GM18511 (cell line): ENCODE measurements around the gene JARID2.

Experiments used
- ATAC-seq: cut with Tn5 transposase; IDR thresholded peaks from one replicate; pipeline ENCODE4 v1.9.1; 2021; ENCODE audit warnings: mild to moderate bottlenecking, moderate library complexity; ENCODE audit not compliant: unreplicated experiment

The JARID2 gene

DNA sequence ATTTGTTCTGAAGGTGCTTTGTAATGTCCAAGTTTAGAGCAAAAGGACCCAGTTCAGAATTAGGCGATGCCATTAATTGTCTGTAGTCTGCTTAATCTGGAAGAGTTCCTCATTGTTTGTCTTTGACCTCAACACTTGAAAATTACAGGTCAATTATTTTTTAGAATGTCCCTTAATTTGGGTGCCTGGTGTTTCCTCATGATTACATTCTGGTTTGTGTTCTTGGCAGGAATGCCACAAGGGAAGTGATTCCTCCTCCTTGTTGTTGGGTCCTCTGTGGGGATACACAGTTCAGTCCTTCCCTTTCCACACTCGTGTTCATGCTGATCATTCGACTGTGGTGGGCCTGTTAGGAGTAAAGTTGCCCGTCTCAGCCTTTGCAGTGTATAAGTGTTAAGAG is 207.3 kb downstream of the JARID2 start:
- ATAC-seq = no peak

DNA sequence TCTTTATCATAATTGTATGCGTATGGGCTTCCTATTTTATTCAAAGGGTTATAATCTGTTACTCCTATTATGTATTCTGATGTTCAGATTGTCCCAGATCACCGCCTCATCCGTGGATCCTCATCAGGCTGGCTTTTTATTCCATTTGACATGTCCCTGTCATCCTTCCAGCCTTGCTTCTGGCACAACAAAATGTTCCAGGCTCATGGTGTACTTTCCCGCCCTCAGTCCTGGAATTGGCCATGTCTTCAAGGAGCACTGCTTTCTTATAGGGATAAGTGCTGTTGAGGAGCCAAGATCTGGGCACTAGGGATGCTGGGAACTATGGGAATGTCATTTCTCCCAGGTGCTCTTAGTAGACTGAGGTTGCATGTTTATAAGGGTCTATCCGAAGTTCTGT is 207.8 kb downstream of the JARID2 start:
- no peak for ATAC-seq

DNA sequence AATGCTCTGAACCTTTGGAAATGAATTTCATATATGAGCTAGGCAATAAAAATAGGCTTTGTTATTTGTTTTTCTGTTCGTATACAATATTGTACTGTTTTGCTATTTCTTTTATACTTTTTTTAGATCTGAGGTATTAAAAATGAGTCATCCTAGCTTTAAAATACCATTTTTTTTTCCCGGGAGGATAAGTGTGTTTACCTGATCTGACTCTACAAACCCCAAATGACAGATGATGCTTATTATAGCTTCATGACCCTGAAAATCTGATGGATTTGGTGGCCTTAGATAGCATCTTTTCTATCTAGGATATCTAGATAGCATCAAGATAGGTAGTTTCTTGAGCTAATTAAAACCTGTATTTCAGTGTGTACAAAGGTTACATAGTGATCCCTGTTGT is 210.6 kb downstream of the JARID2 start:
- ATAC-seq = no peak

DNA sequence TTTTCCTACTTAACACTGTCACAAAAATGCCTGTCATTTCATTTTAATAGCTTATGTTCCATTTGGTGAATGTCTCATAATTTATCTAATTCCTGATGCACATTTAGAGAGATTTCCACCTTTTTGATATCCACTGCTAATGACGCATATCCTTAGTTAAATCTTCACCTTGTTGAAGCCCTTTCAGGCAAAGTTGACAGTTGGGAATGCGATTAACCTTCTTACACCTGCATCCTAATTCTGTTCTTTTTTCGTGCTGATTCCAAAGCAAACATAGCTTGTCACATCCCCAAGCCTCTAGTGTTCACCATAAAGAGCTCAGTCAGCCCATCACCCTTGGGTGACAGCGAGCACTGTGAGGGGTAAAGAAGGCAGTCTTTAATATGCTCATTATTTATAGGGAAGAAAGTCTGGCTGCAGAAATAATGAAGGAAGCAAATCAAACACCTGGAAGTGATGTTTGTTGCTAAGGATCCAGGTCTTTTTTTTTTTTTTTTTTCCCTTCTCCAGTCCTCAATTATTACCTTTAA is 211.3 kb downstream of the JARID2 start:
- ATAC-seq = no peak

DNA sequence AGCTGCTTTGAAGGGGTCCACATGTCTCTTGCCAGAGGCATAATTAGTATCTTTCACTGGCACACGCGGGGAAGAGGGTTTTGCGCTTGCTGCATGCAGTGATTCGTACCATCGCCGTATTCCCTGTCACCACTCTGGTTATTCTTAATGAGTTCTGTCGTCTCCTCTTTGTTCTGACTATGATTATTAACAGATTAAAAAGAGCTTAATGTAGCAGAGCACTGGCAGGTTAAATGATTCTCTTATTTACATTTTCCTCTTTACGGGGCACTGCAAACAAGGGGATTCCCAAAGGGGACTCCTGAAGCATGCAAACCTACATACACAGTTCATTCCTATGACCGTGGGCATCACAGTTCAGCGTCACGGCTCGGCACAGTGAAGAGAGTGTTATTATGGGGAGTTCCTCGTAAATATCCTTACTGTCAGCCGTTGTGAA is 212.2 kb downstream of the JARID2 start:
- peak; percentile 63 for ATAC-seq

DNA sequence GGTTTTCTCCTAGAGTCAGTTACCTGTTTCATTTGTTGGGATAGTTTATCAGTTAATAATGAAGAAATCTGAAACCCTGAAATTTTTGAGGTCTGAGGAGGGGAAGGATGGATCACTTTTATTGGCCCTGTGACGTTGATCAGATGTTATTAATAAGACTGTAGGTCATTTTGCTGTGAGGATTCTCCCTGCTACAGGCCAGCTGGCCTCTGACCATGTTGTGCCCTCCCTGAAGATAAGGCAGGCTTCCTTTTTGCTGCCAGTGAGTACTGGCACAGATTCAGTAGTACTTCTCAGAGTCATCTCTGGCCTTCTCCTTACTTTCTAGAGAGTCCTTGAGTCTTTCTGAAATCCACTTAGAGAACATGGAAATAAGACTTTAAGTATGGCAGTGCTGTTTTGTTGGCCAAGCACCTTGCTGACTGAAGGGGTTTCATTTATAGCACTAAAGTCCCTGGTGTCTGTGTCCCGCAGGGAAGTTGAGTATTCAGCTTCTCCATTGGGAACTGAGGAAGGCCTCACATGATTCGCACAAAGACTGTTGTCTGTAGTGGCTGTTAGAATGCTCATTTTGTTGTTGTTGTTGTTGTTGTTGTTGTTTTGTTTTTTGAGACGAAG is 214.3 kb downstream of the JARID2 start:
- ATAC-seq = no peak

DNA sequence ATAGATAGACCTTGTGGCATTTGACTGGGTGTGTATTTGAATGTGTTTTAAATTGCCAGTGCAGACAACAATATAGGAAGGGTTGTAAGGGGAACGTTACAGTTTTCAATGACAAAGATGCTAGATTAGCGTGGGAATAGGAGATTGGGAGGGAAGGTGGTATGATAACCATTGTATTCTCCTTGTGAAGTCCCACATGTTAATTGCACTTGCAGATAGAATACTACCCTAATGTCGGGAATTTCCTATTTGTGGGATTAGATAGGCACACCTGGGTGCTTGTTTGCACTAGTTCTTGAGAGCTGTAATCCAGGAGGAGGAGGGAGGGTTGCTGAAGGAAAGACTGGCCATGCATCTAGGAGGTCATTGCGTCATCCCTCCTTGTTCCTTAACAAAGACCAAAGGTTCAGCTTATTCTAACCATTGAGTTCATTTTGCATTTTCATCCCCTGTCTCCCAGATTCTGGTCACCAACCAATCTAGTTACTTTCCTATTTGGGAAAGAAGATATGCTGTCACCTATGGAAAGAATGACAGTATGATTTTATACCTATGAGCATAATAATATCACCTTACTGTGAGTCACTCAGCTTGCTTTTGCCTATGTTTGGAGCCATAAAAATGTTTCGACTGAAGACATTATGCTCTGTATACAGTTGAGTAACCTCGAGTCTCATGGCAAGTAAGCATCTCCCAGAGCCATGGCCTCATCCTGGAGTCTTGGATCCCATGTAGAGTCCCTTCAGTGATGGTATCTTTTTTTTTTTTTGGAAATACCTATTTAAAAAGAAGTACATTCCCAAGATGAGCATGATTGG is 215.5 kb downstream of the JARID2 start:
- ATAC-seq = no peak

DNA sequence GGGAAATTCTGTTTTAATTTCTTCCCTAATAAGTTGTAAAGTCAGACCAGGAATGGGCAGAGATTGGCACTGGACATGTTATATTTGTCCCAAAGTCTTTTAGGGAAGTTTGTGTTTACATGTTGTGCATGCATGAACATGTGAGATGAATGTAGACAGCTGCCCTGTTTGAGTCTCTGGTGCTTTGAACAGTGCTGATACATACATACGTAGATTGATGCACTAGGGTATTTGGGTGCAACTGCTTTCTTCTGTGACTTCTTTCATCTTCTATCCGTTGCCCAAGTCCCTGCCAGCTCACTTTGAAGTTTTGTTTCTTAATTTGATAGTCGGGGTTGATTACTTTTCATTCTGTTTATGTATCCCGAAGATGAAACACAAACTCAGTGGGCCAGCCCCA is 216.4 kb downstream of the JARID2 start:
- ATAC-seq = no peak

DNA sequence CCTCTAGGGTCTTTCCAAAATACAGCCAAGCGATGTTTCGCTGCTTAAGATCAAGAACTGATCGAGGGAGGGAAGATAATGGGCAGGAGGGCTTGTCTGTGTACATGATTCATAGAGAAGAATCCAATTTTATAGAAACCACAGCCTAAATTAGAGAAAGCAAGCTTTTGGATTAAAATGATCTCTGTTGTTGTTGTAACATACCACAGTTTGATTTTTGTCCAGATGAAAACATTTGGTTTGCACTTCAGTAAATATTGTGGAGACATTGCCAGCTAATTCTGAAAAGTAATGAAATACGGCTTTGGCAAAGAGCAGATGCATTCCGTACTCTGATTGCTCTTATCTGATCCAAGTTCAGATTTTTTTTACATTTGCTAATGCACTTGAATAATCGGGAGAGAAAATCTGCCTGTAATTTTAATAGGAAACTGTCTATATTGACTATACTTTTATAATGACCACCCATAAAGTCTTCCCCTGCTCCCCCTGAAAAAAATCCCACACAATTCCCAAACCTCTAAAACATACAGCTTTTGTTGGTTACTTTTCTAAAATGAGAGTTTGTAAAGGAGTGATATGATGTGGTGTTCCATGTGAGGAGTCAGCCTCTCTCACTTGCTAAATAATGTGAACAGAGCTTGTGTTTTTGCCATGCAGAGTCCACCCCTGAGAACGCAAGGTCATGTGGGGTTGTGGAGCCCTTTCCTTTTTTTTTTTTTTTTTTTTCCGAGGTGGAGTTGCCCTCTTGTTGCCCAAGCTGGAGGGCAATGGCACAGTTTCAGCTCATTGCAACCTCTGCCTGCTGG is 217.1 kb downstream of the JARID2 start:
- ATAC-seq = no peak

DNA sequence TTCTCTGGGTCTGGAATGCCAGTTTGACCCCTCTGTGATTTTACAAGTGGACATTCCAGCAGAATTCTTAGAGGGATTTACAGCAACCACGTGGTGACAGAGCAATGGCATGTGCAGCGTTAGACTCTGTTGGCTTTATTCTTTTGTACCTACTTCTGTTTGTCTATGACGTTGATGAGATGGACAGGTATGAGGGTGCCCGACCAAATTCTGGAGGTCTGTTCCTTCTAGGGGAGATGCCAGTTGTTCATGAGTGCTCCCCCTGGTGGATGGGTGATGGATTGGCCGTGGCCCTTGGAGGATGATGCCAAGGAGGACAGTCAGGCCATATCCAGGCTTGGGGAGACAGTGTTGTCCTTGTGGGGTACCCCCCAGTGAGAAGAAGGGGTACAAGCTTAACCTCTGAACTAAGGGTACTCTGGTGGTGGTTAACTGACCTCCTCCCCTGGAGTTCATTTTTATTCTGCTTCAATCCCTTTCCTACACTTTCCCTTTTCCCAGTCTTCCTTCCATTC is 218.4 kb downstream of the JARID2 start:
- no peak for ATAC-seq

DNA sequence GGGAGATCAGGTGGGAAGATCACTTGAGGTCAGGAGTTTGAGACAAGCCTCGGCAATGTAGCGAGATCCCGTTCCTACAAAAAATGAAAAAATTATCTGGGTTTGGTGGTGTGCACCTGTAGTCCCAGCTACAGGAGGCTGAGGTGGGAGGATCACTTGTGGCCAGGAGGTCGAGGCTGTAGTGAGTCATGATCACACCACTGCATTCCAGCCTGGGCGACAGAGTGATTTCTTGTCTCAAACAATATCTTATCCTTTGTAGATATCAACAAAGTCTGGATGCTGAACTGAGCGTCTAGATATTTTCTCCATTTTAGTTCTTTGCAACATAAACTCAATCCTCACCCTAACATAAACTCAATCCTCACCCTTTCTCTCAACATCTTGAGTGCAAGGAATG is 219.3 kb downstream of the JARID2 start:
- no peak for ATAC-seq

DNA sequence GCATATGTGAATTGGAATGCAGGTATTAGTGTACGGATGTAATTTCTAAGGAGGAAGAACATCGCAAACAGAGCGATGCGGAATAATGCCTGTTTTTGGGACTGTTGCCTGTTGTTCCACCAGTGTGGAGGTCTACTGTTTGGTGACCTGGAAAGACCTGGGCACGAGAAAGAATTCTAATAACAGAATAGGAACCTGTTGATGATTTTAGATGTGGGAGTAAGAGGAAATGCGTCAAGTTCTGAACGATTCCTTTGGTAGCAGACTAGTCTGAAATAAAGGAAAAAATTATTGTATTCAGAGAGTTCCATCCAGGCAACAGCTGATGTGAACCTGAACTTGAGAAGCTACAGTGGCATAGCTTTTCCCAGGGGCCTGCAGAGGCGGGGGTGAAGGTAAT is 224.9 kb downstream of the JARID2 start:
- ATAC-seq = no peak

DNA sequence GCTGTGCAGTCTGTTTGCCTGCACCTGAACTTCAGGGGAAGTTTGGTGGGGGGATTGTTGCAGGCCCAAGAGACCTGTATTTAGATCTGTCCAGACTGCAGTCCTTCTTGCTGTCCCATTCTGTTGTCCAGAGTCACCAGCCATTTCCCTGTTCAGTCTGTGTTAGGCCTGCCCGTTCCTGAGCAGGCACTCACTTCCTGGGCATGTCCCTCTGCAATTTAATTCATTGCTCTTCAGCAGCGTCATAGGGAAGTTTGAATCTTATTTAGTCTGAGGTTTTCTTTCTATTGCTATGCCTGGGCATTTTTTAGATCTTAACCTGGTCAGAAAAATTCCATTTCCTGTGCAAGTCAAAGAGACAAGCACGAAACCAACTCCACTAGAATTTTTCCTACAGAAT is 226.8 kb downstream of the JARID2 start:
- ATAC-seq = no peak

DNA sequence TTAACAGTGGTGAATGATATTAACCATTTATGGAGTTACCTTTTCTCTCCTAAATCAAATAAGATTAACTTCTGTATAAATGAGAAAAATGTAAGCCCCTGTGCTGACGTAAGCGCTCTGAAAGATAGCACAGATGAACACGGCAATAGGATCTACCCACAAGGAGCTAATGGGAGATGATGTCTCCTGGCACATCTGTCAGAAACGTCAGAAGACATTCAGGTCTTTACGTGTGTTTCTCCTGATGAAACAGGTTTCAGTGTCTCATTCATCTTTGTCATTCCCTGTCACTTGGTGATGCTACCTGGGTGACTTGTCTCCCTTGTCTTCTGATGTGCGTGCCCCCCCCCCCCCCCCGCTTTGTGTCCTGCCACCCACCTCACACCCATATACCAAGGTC is 227.3 kb downstream of the JARID2 start:
- no peak for ATAC-seq

DNA sequence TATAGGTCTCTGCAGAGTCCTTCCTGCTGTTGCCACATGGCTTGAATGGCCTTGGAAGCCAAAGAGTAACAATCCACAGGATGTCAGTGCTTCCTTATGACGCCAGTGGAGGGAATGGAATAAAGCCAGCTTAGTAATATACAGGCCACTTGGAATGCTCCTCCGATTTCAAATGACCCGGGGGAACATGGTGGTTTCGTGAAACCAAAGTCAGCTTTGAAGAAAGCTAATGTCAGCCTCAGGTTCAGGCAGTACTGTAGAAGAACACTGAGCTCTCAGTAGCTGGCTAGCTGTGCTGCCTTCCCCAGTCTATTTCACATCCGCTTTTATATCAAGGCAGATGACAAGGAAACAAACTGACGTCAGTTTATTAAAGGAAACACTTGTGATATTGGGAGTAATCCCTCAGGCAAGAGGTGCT is 227.9 kb downstream of the JARID2 start:
- no peak for ATAC-seq

DNA sequence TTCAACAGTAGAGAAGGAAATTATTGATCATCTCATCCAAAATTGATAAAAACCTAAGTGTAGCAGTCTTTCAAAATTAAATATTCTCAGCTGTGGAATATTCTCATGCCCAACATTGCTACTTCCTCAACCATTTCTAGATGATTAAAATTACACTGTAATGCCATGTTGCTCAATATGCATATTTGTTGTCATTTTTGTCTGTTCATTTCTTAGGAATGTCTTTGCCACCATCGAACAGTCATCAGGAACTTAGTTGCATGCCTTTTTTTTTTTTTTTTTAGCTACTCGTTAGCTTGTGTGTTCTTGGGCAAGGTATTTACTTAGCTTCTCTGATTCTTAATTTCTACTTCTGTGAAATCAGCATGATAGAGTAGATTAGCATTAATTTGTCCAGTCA is 228.3 kb downstream of the JARID2 start:
- no peak for ATAC-seq

DNA sequence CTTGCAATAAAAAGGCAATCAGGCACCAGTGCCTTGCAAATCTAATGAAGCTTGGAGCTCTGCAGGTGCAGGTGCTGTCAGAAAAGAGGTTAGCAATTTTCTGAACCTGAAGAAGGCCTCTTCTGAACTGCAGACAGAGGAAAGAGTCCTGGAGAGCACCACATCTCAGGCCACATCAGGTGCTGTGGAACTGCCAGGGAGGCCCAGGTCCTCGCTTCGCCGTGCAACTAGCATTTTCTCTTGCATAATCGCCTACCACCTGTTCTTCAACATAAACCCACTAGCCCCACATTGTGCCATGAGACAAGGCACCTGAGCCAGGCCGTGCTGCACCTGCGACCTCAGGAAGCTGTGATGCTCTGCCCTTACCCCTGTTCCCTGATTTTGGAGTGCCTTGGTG is 229.4 kb downstream of the JARID2 start:
- no peak for ATAC-seq

DNA sequence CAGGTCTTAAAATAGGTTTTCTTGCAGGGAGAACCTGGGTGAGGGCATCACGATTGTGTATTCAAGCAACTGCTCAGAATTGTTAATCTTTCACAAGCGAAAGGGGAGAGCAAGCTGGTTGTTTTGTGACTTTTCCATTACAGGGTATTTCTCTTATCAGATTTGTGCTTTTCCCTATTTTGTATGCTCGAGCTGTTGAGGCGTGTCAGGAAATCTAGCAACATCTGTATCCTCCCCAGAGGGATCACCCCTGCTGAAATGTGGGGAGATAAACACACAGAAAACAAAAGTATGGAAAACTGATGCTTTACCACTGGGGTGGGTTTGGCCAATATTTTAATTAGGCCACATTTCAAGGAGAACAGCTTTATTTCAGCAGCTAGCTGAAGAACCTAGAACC is 230.0 kb downstream of the JARID2 start:
- ATAC-seq = no peak

DNA sequence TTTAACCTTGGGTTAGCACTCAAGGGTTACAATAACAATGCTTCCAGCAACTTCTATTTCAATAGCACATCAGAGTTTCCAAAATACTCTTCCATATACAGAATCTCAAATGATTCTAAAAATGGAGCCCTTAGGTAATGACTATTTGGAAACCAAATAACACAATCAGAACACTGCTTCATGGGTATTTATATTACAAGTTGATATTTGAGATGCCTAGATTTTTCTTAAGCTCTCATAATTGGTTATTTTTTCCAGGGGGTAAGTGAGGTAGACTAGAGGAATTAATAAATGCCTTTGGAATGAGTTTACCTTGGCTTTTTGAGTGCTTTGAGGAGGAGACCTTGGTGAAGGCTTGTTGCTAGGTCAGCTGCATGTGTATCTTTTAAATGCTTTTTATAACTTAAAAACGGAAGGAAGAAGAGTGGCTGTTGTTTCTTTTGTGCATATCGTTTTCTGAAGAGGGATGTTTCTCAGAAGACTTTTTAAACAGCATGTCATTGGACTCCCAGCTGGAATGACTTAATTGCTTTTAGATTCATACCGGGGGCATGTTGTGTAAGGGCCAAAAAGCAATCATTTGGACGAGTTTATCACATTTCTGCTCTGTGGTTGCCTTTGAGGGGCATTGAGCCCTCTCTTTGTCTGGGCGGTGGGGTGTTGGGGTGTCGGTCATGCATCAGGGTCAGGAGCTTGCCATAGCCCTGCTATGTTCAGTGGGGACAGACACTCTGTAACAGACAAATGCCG is 230.9 kb downstream of the JARID2 start:
- no peak for ATAC-seq

DNA sequence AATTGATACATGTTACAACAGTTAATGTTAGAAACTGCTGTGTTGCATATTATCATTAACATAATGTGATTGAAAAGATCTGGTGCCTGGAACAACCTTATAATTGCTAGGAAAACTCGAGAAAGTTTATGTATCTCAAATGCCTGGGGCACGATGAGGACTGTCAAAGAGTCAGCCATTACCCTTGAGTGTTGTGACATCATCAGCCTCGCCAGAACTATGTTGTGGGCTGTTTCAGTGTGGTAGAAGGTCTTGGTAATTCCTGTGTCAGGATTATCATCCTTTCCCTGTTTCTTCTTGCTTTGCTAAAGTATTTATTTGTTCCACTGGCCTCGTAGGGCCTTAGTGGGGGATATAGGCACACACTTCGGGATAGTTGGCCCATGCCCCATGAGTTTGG is 231.9 kb downstream of the JARID2 start:
- ATAC-seq = no peak

DNA sequence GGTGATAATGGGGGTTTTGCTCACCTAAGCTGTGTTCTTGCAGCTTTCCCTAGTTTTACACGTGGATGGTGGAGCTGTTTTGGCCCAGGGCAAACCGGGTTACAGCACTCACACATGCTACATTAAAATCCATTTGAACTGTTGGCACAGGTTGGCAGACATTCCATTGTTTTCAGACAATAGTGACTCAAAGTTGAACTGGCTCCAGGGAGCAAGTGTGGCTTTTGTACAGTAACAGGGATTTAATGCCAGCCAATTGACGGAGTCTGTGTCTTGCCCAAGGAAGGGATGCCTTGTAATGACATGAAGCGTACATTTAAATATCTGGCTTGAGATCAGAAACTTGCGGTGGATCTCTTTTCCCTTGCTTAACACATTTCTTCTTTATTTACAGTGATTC is 233.9 kb downstream of the JARID2 start:
- no peak for ATAC-seq
